ENCODE data around the gene CDK16.
A peak's percentile ranks its signal among the peaks of the same experiment; 100 is the strongest.

DNA sequence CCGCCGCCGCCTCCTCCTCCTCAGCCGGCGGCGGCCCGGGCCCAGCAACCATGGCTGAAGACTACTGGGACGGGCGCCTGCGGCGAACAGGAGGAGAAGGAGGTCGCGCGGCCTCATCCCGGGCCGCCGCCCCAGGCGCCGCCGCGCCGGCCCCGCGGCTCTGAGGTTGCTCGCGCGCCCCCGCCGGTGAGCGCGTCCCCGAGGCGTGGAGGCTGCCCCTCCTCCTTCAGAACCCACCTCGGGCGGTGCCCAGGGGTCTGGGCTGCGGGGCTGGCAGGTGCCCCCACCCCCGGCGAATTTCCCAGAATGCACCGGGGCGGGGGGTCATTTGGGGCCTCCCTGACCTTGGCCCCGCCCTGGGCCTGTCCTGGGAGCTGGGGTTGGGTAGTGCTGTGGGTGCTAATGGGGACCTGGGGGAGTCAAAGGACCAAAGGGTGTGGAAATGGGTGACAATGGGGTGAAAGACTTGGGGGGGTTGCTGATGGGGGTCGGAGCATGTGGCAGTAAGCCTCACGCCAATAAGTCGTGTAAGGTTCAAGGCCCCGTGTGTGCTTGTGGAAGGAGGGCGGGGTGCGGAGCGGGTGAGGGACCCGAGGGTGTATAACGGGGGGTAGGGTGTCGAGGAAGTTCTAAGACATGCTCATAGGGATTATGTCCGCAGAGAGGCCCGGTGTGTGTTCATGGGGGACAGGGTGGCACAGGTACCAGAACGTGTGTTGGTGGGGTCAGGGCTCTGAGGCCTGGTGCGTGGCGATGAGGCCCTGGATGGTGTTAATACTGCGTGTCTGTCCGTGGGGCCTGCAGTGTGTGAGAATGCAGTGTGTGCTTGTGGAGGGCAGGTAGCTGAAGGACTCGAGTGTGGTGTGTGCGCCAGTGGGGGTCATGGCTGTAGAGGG, 687 bp downstream of the CDK16 start:
- TF ChIP-seq, protein P1, sequence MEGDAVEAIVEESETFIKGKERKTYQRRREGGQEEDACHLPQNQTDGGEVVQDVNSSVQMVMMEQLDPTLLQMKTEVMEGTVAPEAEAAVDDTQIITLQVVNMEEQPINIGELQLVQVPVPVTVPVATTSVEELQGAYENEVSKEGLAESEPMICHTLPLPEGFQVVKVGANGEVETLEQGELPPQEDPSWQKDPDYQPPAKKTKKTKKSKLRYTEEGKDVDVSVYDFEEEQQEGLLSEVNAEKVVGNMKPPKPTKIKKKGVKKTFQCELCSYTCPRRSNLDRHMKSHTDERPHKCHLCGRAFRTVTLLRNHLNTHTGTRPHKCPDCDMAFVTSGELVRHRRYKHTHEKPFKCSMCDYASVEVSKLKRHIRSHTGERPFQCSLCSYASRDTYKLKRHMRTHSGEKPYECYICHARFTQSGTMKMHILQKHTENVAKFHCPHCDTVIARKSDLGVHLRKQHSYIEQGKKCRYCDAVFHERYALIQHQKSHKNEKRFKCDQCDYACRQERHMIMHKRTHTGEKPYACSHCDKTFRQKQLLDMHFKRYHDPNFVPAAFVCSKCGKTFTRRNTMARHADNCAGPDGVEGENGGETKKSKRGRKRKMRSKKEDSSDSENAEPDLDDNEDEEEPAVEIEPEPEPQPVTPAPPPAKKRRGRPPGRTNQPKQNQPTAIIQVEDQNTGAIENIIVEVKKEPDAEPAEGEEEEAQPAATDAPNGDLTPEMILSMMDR (IDR thresholded peaks at IDR 0.05): no peak
- TF ChIP-seq POLR2A (IDR thresholded peaks at IDR 0.05): peak; percentile 39
